GM21786 (cell line): ENCODE results near the gene ZNF217.
"Not testable (repeated sequence)": the region's sequence is repeated elsewhere in the genome, so short reads cannot be mapped to it uniquely, and the experiment has no call there.

Experiments used
- ATAC-seq: cut with Tn5 transposase; IDR thresholded peaks from one replicate; pipeline ENCODE4 v1.9.1; 2021; ENCODE audit not compliant: unreplicated experiment

ZNF217 gene

DNA sequence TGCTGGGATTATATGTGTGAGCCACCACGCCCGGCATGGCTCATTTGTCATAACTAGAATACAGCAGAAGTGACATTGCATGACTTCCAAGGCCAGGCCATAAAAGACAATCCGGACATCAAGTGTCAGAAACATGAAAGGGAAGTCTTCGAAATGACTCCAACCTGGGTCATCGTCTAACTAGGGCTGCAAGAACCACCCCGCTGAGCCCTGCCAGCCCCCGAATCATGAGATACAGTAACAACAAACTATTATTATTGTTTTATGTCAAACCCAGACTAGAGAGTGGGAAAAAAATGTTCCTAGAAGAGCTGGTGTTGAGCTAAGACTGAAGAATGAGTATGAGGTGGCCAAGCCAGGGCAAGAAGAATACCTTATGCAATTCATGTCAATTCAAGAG lies 59.6 kb downstream of the ZNF217 start:
- ATAC-seq, result no peak

DNA sequence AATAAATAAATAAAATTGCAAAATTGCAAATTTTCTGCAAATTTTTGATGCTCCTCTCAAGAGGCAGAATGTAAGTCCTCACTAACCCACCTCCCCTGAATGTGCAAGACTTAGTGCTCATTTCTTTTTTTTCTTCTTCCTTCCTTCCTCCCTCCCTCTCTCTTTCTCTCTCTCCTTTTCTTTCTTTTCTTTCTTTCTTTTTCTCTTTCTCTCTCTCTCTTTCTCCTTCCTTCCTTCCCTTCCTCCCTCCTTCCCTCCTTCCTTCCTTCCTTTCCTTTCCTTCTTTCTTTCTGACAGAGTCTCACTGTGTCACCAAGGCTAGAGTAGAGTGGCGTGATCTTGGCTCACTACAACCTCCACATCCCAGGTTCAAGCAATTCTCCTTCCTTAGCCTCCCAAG lies 60.1 kb downstream of the ZNF217 start:
- no peak for ATAC-seq

GRCh38 chr20:53532654-53533312 lies 60.9 kb downstream of the ZNF217 start:
- not testable (repeated sequence) for ATAC-seq

DNA sequence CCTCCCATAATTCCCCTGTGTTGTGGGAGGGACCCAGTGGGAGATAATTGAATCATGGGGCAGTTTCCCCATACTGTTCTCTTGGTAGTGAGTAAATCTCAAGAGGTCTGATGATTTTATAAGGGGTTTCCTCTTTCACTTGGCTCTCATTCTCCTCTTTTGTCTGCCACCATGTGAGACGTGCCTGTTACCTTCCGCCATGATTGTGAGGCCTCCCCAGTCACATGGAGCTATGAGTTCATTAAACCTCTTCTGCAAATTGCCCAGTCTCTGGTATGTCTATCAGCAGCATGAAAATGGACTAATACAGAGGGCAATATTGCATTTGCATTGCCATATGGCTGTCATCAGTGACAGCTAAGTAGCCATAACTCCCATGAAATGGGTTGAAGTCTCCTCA lies 63.2 kb downstream of the ZNF217 start:
- ATAC-seq, result no peak

DNA sequence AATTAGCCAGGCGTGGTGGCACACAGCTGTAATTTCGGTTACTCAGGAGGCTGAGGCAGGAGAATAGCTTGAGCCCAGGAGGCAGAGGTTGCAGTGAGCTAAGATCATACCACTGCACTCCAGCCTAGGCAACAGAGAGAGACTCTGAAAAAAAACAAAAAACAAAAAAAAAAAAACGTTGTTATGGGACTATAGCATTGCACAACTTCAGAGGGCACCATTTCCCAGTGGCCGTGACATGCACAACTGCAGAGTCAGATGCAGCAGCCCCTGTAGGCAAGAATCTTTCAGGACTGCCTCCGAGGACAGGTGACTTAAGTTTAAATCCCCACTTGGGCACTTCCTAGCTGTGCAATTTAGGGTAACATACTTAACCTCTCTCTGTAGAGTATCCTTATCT lies 64.0 kb downstream of the ZNF217 start:
- no peak for ATAC-seq

DNA sequence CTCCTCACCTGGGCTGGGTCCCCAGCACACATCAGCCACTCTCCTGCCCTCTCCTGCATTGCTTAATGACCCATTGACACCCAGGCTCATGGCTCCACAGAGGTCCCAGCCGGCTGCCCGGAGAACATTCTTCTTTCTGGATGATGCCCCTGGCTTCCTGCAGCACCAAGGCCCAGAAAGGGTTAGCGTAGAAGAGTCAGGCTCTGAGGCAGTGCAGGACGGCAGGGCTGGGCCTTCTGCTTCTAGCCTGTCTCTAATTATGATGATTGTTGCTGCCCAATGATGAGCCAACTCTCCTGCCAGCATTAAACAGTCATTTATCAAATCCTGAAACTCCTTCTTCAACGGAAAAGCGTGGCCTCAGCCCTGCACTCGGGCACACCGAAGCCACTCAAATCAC lies 66.4 kb downstream of the ZNF217 start:
- ATAC-seq, result no peak

DNA sequence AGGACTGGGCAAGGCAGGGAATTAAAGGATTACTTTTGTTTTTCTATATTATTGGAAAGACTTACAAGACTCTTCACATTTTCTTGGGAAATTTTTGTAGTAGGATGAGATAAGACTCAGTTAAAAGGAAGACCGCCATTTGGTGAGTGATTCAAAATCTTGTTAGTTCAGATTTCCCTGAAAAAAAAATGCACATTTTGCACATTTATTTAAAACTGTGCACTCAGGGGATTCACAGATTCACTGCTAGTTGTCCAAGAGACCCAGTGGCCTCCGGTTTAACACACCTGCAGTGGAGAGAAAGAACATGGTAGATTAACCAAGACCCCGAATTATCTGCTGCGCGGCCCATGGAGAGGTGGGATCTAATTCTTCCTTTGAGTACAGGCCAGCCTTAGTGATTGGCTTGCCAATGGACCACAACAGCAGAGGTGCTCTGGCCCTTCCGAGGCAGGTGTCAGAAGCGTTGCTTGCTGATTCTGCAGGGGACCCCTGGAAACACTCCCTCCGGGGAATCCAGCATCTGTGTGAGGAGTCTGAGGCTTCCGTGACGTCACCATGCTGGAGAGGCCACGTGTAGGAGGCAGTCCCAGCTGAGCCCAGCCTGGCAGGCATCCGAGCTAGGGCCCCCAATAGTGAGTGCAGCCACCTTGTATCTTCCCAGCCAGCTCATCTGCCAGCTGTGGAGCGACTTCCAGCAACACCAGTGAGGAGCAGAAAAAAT lies 68.9 kb downstream of the ZNF217 start:
- ATAC-seq, result no peak

GRCh38 chr20:53523615-53524014 lies 70.0 kb downstream of the ZNF217 start:
- ATAC-seq, result not testable (repeated sequence)

DNA sequence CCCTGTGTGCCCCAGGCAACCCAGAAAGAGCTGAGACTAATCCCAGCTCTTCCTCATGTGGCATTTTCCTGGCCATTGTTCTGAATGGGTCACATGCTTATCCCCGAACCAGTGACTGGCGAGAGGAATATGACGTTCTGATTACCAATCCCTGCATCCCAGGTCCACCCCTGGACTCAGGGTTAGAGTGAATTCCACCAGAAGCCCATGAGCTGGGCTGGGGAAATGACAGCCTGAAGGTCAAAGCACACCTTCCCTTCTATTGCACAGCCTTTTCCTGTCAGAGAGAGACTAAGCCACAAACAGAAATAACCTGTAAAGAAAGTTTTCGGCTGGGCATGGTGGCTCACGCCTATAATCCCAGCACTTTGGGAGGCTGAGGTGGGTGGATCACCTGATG lies 70.9 kb downstream of the ZNF217 start:
- no peak for ATAC-seq

DNA sequence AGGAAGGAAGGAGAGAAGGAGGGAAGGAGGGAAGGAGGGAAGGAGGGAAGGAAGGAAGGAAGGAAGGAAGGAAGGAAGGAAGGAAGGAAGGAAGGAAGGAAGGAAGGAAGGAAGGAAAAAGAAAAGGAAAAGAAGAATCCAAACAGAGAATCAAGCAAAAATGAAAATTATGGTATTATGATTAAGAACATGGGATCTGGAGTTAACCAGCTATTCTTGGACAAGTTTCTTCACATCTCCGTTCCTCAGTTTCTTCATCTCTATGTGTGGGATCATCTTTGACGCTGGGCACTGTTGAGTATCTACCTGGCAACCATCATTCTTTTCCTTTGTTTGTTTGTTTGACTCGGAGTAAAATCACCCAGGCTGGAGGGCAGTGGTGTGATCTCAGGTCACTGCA lies 71.6 kb downstream of the ZNF217 start:
- ATAC-seq, result no peak

- not testable (repeated sequence) for ATAC-seq
Observed at GRCh38 chr20:53521421-53521820, 72.2 kb downstream of the ZNF217 start.

- no peak for ATAC-seq
Observed at GRCh38 chr20:53517146-53517545, 76.5 kb downstream of the ZNF217 start.
